NT2/D1 (cell line): ENCODE results near the gene SAMD15.

Source experiments
- SUZ12 ChIP-seq: IDR thresholded peaks from 2 replicates; pipeline ENCODE4 v1.6.1; 2011; ENCODE audit not compliant: insufficient read length, insufficient read depth; ENCODE audit errors: extremely low read depth
- YY1 ChIP-seq: IDR thresholded peaks from 2 replicates; pipeline ENCODE4 v1.6.1; 2011; ENCODE audit not compliant: insufficient read length, insufficient read depth
- ZNF274 ChIP-seq: IDR thresholded peaks from 2 replicates; pipeline ENCODE4 v1.6.1; 2011; ENCODE audit warnings: mild to moderate bottlenecking, low read depth, low read length

- no peak for TF ChIP-seq SUZ12
- TF ChIP-seq ZNF274, result no peak
- no peak for TF ChIP-seq YY1
Observed at GRCh38 chr14:77438596-77438995, 61.4 kb downstream of the SAMD15 start.
